Parathyroid adenoma (tissue), 2 donors: ENCODE data around the gene WDR36.
"Not testable (repeated sequence)": the region's sequence is repeated elsewhere in the genome, so short reads cannot be mapped to it uniquely, and the experiment has no call there.

Experiments
- H2AFZ ChIP-seq: fragments of 300-600 bp; sonication (generic); one replicate; pipeline ENCODE4 v1.7.0; 2017; ENCODE audit warnings: antibody characterized with exemption, mild to moderate bottlenecking
- H3K27ac ChIP-seq: fragments of 300-600 bp; sonication (generic); one replicate; pipeline ENCODE4 v1.7.0; 2017
- H3K27me3 ChIP-seq: fragments of 300-600 bp; sonication (generic); one replicate; pipeline ENCODE4 v1.7.0; 2017; ENCODE audit warnings: low read length; ENCODE audit not compliant: control insufficient read depth, insufficient read depth
- H3K36me3 ChIP-seq: fragments of 300-600 bp; sonication (generic); one replicate; pipeline ENCODE4 v1.7.0; 2017; ENCODE audit warnings: low read length; ENCODE audit not compliant: control insufficient read depth, insufficient read depth
- H3K4me1 ChIP-seq: fragments of 300-600 bp; sonication (generic); one replicate; pipeline ENCODE4 v1.7.0; 2017; ENCODE audit warnings: control low read depth
- H3K4me2 ChIP-seq: fragments of 300-600 bp; sonication (generic); one replicate; pipeline ENCODE4 v1.7.0; 2017; ENCODE audit warnings: low read length
- H3K4me3 ChIP-seq: fragments of 300-600 bp; sonication (generic); one replicate; pipeline ENCODE4 v1.7.0; 2017; ENCODE audit warnings: low read depth, low read length
- H3K79me2 ChIP-seq: fragments of 300-600 bp; sonication (generic); one replicate; pipeline ENCODE4 v1.7.0; 2017; ENCODE audit warnings: control low read depth
- H3K9ac ChIP-seq: fragments of 300-600 bp; sonication (generic); one replicate; pipeline ENCODE4 v1.7.0; 2017; ENCODE audit warnings: mild to moderate bottlenecking
- H3K9me3 ChIP-seq: fragments of 300-600 bp; sonication (generic); one replicate; pipeline ENCODE4 v1.7.0; 2017; ENCODE audit warnings: low read length; ENCODE audit not compliant: control insufficient read depth
- CTCF ChIP-seq: fragments of 300-600 bp; sonication (generic); IDR thresholded peaks from one replicate; pipeline ENCODE4 v1.7.0; 2017; ENCODE audit warnings: antibody characterized with exemption, mild to moderate bottlenecking
- donor health status: primary hyperparathyroidism.

Gene WDR36

GRCh38 chr5:111135946-111136345 lies 43.8 kb downstream of the WDR36 start:
- Histone ChIP-seq H3K79me2 (no peaks in the 10 kb centered on the region), H3K9me3 (no peaks in the 10 kb centered on the region), H3K4me2 (no peak overlapping the region), H3K27me3 (no peaks in the 10 kb centered on the region), H3K4me3 (no peak overlapping the region), H3K9ac (no peak overlapping the region), H2AFZ (no peak overlapping the region), H3K4me1 (no peaks in the 10 kb centered on the region), H3K36me3 (no peaks in the 10 kb centered on the region), H3K27ac (no peak overlapping the region)
- no peak for TF ChIP-seq CTCF

- Histone ChIP-seq H3K27ac (no peak overlapping the region), H3K4me1 (no peaks in the 10 kb centered on the region), H3K27me3 (no peaks in the 10 kb centered on the region), H3K79me2 (no peaks in the 10 kb centered on the region), H2AFZ (no peak overlapping the region), H3K36me3 (no peaks in the 10 kb centered on the region), H3K9ac (no peak overlapping the region), H3K4me3 (no peak overlapping the region), H3K4me2 (no peak overlapping the region), H3K9me3 (no peaks in the 10 kb centered on the region)
- no peak for TF ChIP-seq CTCF
Measured at GRCh38 chr5:111138096-111138495, 45.9 kb downstream of the WDR36 start.

GRCh38 chr5:111141471-111141870 lies 49.3 kb downstream of the WDR36 start:
- not testable (repeated sequence) for H3K36me3 ChIP-seq, H2AFZ ChIP-seq, H3K79me2 ChIP-seq, H3K9ac ChIP-seq, H3K4me3 ChIP-seq, H3K27me3 ChIP-seq, H3K4me1 ChIP-seq, H3K27ac ChIP-seq, H3K9me3 ChIP-seq, H3K4me2 ChIP-seq

- H3K4me1 ChIP-seq: no peaks in the 10 kb centered on the region
- no peaks in the 10 kb centered on the region for H3K36me3 ChIP-seq
- H3K4me2 ChIP-seq: no peak overlapping the region
- no peak overlapping the region for H3K9ac ChIP-seq
- no peak overlapping the region for H3K27ac ChIP-seq
- H2AFZ ChIP-seq: no peak overlapping the region
- no peak overlapping the region for H3K4me3 ChIP-seq
- TF ChIP-seq CTCF: no peak
- H3K9me3 ChIP-seq: no peaks in the 10 kb centered on the region
- no peaks in the 10 kb centered on the region for H3K79me2 ChIP-seq
- H3K27me3 ChIP-seq: no peaks in the 10 kb centered on the region
Measured at GRCh38 chr5:111142932-111143331, 50.8 kb downstream of the WDR36 start.

GRCh38 chr5:111143910-111144309 lies 51.8 kb downstream of the WDR36 start:
- TF ChIP-seq CTCF: no peak
- H3K27ac ChIP-seq: no peak overlapping the region
- H3K4me2 ChIP-seq: no peak overlapping the region

More at GRCh38 chr5:111143910-111144309, 51.8 kb downstream of the WDR36 start:
- Histone ChIP-seq H3K36me3 (no peaks in the 10 kb centered on the region), H3K79me2 (no peaks in the 10 kb centered on the region), H3K27me3 (no peaks in the 10 kb centered on the region), H3K4me1 (no peaks in the 10 kb centered on the region), H3K9ac (no peak overlapping the region), H2AFZ (no peak overlapping the region), H3K9me3 (no peaks in the 10 kb centered on the region), H3K4me3 (no peak overlapping the region)
